GM19193 (cell line): ENCODE measurements around the gene FGD4.

Source experiments
- POLR2A ChIP-seq: IDR thresholded peaks from 4 replicates; pipeline ENCODE4 v1.6.1; 2011; ENCODE audit not compliant: insufficient read depth, insufficient read length; ENCODE audit errors: extremely low read depth

Gene FGD4

DNA sequence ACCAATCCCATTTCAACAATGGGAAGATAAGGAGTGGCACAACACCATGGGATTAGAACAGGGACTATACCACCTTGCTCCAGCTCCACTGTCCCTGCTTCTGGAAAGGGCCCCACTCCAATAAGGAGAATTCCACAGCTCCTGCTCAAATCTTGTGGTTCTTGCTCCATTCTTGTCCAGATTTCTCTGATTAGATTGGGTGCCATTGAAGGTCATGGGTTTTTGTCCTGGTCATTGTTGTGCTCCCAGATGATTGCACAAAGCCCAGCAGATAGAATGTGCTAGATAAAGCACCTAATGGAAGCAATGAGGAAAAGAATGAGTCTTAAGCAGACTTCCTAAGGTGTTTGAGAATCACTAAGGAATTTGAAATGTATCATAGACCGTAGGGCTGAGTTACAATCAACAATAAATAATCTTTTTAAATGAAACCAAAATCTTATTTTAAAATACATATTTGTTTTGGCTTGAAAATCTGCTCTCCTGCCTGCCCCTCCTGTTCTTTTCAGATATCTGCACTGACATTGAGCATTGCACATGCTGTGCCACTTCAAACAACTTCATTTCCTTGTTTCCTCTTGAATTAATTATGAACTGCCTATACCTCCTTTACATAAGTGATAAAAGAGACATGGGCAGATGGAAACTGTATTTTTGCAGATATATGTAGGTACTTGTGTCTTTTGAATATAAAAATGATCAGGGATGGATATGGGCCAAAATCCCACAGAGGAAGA lies 115.9 kb downstream of the FGD4 start:
- no peak for TF ChIP-seq POLR2A

DNA sequence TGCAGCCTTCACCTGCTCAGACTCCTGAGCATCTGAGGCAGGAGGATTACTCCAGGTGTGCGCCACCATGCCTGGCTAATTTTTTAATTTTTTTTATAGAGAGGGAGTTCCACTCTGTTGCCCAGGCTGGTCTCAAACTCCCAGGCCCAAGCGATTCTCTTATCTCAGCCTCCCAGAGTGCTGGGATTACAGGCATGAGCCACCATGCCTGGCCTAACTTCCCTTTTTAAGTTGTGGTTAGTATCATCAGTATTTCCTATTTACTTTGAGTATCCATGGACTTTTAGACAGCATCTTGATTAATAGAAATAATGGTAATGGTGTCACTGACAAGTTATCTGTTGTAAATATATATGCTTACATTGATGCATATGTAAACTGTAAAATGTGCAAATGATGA lies 116.9 kb downstream of the FGD4 start:
- TF ChIP-seq POLR2A: no peak

- TF ChIP-seq POLR2A: no peak
Measured at GRCh38 chr12:32517966-32518365, 118.6 kb downstream of the FGD4 start.

GRCh38 chr12:32519047-32519446 lies 119.7 kb downstream of the FGD4 start:
- no peak for TF ChIP-seq POLR2A

DNA sequence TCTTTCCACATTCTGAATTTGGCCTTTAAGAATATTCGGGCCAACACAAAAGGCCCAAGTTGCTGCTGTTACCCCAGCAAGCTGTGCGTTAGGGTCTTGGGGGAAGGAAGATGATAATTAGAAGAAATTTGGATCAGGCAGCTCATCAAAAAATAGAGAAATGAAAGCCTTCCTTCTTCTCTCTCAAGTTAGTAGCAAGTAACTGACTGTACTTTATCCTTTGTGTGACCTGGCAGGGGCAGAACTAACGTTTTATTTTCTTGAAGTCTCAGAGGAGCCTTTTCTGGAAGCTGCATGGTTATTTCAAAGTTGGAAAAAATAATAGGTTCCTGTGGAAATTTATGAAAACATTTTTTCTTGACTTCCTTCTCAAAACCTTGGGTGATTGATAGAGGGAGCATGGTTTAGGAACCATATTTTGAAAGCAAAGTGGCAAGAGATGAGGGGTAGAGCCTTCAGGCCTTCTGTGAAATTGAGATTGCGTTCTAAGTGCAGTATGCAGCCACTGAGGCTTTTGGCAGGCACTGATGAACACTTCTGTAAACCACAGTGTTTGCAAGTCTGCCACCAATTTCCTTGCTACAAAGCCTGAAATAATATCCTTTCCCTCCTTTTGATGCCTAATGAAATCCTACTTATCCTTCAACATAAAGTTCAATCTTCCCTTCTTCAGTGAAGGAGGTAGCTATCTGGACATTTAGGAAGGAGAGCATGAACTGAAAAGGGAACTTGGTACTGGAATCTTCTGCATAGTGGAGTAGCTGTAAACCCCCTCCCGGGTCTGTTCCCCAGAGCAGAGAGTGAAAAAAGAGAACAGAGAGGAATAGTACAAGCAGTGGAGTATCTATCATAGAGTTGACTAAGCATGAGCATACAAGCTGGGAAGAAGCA lies 123.2 kb downstream of the FGD4 start:
- TF ChIP-seq POLR2A: no peak

DNA sequence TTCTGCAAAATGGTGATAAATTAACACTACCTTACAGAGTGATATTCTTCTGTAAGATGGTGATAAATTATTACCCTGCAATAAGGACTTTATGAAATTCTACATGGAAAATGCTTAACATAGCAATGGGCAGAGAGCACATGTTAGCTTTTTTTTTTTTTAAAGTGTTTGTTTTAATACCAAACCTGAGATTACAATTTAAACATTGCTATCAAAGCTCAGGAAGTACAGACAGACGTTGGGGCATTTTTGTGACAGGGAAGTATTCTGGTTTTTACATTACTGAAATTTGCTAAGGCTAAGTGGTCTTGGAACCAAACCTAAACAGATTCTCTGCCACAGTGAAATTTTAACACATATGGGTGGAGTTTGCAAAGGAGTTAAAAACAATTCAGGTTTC lies 133.1 kb downstream of the FGD4 start:
- TF ChIP-seq POLR2A: no peak

- no peak for TF ChIP-seq POLR2A
Measured at GRCh38 chr12:32532951-32533350, 133.6 kb downstream of the FGD4 start.

DNA sequence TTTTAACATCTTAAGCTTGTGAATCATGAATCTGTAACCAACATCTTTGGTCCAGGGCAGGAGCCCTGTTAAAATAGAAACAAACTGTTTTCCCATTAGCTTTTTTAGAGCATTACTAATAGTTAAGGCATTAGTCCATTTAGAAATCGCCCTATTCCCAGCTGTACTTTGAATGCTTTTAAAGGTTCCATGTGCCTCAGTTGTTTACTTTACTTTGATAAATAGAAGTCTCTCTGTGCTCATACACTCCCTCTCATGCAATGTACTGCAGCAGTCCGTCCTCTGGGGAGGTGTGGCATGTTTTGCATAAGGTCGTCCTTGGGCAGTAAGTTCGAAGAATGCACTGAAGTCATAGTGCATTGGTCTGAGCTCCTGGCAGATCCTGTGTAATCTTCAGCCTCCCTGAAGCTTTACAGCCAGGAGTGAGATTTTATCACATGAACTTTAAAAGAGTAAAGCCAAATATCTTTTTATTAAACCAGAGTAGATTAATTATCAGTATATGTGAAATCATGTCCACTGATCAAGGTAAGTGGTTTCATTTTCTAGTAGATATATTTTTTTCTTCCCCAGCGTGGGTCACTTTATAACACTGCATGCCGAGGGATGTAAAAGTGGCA lies 134.7 kb downstream of the FGD4 start:
- no peak for TF ChIP-seq POLR2A

DNA sequence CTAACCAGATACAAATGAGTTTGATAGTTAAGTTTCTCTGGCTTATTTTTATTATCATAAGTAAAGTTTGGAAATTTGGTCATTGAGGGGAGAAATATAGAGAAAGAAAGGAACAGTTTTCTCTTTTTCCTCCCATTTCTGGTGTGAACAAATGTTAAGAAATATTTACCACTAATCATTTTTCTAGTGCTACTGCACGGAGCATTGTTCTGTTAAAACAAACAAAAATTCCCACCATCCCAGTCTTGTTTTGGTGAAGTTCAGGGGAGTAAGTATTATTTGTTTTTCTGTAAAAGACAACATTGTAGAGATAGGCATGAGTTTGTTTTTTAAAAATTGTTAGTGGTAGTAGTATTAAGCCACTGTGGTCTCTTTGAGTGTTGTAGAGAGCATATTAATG lies 135.3 kb downstream of the FGD4 start:
- no peak for TF ChIP-seq POLR2A

DNA sequence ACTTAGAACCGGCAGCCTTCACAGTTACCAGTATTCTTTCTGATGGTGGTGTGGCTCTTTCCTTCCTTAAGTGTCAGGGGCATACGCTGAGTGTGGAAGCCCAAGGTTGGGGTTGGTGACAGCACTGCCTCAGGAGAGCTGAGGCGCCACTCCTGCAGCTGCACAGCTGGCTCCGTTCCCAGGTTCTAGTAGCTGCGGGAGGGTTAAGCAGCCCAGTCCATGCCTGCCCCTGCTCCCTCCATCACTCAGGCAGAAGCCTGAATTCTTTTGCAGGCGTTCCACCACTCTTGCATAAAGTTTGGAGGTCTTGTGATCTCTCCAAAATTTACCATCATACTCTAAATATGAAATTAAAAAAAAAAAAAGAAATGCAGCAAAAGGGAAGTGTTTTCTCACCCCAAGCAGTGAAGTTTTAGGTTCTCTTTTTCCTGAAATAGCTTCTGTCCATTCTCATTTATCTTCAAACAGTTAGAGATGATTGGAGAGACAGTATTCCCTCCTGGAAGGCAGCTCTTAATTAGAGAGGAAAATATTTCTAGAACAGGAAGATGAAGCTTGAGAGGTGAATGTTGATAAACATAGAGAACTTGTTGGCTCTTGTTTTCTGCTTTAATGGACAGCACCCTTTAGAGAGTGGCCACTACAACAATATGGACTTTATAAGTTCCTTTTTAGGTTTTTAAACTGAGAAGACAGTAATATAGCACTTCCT lies 136.1 kb downstream of the FGD4 start:
- TF ChIP-seq POLR2A: no peak

GRCh38 chr12:32536000-32536345 lies 136.6 kb downstream of the FGD4 start:
- no peak for TF ChIP-seq POLR2A

- TF ChIP-seq POLR2A: no peak
Measured at GRCh38 chr12:32541754-32542374, 142.5 kb downstream of the FGD4 start.

GRCh38 chr12:32542428-32543229 lies 143.3 kb downstream of the FGD4 start:
- TF ChIP-seq POLR2A: no peak

GRCh38 chr12:32544893-32545292 lies 145.5 kb downstream of the FGD4 start:
- no peak for TF ChIP-seq POLR2A
